Measurements from ENCODE around the gene PPP1R14C. TPM values are rescaled to one million over a fixed set of nuclear protein-coding genes. Genes with fewer than 3 reads are reported as not detected.

Gene PPP1R14C
- total RNA-seq, 1 donor from 2014 or later, result 18.3 TPM

DNA sequence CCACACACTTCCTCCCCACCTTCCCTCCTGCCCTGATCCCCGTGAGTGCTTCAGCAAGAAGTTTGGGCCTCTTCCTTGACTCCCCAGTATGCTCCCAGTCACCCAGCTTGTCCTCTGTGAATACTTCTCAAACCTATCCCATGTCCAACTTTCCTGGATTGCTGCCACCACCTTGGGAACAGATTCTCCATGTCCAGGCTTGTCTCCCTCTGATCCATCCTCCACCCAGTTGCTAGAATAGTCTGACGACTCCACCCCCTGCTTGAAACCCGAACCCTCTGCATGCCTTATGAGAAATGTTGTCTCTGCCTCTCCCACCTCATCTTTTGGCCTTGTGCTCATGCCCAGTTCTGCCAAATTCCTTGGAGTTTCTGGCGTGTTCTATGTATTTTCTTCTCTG lies 108.0 kb downstream of the PPP1R14C start:
- DNase-seq, result peak; percentile 26

DNA sequence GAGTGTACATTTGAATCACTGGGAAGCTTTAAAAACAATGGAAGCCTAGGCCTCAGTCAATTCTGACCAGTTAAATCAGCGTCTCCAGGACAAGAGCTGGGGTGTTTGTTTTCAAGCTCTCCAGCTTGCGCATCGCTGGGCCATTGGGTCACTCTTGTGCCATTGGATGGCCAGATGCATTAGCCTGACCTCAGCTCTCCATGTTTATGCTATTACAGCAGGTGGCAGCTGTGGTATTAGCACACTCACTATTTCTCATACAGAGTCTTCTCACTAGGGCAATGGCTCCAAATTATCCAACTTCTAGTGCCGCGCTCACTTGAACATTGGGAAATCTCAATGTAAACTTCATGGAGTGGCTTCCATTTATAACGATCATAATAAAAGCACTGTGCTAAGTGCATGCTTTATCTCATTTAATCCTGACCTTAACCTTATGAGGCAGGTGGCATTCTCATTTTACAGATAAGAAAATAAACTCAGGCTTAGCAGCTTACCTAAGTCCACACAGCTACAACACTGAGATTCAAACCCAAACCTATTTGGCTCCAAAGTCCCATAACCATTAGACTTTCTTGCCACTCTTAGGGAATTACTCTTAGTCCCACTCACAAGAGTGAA lies 108.8 kb downstream of the PPP1R14C start:
- DNase-seq, result no peak

DNA sequence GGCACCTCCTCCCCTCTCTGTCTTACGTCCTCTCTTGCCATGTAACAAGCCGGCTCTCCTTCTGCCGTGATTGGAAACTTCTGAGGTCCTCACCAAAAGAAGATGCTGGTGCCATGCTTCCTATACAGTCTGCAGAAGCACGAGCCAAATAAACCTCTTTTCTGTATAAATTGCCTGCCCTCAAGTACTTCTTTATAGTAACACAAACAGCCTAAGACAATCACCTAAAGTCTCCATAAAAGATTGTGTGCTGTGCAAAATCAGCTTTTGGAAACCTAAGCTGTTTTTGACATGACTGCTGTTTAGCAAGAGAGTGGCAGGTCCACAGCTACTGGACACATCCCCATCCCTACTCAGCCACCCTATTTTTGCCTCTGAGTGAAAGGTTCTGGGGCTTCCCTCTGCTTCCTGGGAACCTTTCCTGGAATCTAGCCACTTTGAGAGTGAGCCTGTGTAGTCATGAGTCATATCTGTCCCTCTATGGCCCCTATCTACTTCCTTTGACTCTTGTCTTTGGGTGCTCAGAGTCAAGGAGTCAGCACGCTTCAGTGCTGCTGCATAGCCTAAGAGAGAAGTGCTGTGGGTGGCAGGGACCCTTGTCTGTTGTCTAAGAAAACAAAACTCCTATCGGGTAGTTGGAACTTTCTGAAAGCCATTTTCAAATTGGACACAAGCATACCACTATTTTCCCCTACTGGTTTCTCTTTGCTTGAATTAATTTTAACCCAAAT lies 110.0 kb downstream of the PPP1R14C start:
- no peak for DNase-seq

DNA sequence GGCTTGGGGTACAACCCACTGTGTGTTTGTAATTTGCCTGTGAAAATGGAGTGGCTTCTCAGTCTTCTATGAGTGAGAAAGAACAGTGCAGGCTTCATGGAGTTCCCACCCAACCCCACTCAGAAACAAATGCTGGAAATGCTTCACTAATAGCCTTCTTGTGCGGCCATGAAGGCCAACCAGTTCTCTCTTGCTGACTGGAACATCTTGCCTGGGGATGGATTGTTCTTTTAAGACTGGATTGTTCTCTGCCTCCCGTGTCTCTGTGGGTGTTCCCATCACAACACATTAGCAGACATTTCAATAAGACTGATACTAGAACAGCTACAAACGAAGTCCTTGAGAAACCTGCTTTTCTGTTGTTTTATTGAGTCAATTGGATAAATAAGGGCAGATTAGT lies 110.6 kb downstream of the PPP1R14C start:
- no peak for DNase-seq

DNA sequence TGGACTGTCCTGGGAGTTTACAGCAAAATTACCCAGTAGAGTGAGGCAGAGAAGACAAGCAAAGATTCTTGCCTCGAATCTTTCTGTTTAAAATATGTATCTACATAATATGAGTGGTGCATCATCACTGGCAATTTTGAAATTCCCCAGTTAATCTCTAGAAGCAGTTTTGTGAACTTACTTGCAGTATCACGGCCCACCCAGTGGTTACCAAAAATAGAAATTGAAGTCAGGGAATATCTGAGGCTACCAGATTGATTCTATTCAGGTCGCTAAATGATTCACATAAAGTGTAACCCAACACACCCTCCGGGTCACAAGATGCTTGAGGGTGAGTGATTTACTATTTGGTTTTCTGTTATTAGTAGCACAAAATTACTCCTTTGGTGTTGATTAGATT lies 111.9 kb downstream of the PPP1R14C start:
- DNase-seq, result no peak

DNA sequence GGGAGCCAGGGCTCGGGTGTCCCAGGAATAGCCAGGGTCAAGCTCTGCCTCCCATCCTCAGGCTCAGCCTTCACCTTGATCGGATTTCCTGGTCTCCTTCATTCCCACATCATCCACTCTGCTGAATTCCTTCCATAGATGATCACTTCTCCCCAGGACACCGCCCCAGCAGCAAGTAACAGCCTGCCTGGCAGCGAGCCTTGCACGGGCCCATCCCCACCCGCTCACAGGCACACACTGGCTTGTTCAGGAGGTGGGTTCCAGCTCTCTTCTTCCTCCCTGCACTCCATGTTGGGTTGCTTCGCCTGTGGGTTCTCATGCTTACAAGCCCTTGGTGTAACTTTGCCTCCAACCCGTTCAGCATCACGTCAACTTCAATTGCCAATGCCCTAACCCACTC lies 113.0 kb downstream of the PPP1R14C start:
- DNase-seq, result no peak

DNA sequence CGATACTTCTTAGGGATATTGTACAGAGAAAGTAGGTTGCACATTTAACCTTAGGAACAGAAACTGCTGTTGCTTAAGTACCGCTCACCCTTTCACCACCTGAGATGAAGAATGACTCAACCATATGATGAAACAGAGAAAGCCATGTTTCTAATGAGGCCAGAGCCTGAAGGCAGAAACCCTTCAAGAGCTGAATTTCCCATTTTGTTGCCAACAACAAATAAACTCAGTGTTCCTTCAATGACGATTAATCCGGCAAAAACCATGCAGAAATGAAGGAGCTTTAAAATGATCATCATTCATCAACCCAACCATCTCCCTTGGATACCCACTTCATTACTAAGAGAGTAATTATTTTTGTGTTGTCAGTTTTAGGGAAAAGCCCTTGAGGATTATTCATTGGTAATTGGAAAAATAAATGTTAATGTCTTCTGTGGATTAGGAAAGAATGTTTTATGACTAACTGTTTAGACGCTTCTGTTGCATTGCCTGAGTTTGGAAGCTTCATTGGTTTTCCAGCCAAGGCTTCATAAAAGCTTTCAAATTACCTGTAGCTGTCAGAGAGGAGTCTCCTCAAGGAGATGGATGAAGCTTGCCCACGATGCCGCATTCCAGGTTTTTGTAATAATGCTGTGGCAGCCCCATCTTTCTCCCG lies 113.9 kb downstream of the PPP1R14C start:
- no peak for DNase-seq

DNA sequence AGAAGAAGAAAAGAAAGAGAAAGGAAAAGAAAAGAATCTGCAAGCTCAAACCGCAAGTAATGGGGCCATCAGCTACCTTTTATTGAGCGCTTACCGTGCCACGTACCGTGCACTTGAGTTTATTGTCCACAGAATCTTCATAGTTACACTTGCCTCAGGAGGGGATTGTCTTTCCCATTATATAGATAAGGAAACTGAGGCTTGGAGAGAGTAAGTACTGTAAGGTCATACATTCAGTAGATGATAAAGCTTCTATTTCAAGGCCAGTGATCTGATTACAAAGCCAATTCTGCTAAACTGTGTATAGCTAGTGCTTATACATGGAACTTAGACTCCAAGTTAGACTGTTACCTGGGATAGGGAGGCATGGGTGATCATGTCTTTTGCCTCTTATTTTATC lies 115.5 kb downstream of the PPP1R14C start:
- no peak for DNase-seq

DNA sequence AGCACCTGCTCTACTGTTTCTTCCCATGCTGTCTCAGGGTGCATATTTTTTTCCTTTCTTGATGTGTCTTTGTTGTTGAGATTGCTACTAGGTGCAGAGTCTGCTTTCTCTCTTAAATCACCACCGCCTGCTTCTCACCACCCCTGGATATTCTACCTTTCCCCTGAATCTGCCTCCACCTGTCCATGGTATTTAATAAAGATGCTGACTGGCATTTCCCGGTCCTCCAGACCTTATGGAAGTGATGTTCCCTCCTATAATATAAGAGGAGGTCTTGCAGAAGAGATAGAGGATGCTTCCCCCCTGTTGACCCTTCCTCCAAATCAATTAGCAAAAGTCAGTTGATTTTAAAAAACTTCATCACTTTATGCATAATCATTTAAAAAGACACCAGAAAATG lies 118.1 kb downstream of the PPP1R14C start:
- no peak for DNase-seq

DNA sequence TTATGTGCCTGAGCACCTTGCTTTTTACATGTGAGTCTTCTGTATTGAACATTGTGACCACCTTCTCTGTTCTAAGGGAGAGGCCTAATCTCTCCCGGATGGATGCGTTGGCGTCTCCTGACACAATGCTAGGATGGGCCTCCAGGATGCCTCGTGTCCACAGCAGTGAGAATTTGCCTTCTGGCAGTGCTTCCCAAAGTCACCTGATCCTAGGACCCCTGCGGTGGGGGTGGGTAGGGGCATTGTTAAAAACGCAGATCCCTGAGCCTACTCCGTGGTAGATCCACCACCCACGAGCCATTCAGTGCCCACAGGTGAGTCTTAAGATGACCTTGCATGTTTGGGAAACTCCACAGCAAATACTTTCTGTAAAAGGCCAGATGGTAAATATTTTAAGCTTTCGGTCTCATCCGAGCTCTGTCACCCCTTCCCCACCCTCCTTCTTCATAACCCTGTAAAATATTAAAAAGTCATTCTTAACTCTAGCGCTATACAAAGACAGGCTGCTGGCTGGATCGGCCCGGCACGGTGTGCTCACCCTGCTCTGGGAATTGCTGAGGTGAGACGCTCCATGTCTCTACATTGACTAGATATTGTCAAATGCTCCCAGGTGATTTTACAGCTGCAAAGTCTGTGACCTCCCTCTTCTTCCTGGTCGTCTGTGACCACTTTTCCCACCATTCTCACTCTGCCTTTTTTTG lies 119.3 kb downstream of the PPP1R14C start:
- DNase-seq, result no peak

DNA sequence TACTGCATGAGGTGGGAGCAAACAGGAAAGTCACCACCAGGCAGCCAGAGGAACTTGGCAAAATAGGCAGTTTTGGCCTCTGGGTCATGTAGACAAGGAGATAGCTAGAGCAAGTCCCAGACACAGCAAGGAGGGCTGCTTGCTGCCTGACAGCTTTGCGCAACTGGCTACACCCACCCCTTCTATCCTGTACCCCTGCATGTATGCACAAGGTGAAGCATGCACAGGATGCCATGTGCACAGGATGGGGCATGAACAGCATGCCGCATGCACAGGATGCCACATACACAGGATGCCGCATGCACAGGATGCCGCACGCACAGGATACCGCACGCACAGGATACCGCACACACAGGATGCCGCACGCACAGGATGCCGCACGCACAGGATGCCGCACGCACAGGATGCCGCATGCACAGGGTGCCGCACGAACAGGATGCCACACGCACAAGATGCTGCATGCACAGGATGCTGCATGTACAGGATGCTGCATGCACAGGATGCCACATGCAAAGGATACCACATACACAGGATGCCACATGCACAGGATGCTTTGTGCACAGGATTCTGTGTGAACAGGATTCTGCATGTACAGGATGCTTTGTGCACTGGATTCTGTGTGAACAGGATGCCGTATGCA lies 121.0 kb downstream of the PPP1R14C start:
- DNase-seq, result no peak

DNA sequence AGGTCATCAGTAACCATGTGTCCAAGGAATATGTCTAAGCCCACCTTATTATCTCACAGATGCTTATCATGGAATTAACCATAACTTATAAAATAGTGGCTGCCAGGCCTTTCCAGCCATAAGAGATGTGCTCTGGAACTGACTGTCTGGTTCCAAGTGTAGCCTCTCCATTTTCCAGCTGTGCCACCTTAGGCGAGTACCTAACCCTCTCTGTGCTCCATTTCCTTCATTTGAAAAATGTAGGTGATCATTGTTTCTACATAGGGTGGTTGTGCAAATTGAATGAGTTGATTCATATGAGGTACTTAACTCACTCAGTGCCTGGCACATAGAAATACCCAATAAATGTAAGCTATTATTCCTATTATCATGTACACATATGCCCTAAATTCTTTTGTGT lies 123.5 kb downstream of the PPP1R14C start:
- no peak for DNase-seq

DNA sequence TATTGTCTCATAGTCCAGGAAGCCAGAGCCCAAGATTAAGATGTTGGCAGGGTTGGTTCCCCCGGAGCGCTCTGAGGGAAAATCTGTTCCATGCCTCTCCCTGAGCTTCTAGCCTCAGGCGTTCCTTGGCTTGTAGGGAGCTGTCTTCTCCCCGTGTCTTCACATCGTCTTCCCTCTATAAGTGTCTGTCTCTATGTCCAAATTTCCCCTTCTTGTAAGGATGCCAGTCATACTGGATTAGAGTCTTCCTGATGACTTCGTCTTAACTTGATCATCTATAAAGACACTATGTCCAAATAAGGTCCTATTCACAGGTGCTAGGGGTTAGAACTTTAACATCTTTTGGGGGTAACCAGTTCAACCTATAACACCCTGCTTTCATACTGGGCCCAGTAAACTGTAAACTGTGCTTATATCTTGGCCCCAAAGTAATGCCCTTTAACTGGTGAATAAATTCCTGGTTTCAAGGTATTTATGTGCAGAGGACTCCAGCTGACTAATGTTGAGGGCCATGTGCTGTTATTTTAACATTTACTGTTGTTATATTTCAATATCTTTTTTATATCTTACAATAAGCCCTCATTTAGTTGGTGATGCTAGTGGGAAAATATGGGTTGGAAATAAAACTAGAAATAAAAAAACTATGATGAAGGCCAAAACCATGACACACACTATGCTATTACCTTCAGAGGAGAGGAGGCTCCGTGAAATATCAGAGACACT lies 124.3 kb downstream of the PPP1R14C start:
- no peak for DNase-seq

DNA sequence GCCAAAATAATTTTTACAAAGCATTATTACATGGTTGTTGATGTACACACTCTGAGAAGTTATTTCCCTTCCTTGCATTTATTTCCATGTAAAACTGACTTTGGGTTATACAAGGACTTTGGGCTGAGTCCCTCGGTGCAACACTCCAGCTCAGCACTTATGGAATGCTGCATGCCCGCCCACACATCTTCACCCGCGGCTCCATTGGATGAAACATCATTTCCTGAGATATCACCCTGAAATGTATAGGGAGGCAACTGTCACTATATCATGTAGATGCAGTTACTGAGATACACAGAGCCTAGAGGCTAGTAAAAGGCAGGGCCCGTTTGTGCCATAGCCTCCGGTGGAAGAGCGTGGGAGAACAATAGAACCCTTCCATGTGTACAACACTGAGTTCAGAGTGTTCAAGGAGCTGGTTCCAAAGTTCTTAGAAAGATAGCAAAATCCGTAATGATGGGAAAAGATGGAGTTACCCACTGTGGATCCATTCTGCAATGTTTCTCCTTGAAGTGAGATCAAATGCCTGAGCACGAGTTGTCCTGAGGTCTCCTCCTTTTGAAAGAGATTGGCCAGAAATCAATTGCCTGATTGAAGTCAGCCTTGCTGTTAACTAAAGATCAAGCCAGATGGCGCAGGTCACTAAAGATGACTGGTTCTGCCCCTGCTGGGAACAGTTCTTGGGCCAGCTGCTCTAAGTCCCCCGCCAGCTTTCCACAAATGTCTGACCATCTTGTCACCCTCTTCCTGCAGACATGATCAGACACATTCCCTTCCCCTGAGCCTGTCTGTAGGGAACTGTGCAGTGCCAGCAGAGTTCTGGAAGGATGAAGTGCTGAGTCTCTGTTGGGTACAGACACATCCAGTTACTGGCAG lies 125.1 kb downstream of the PPP1R14C start:
- no peak for DNase-seq

DNA sequence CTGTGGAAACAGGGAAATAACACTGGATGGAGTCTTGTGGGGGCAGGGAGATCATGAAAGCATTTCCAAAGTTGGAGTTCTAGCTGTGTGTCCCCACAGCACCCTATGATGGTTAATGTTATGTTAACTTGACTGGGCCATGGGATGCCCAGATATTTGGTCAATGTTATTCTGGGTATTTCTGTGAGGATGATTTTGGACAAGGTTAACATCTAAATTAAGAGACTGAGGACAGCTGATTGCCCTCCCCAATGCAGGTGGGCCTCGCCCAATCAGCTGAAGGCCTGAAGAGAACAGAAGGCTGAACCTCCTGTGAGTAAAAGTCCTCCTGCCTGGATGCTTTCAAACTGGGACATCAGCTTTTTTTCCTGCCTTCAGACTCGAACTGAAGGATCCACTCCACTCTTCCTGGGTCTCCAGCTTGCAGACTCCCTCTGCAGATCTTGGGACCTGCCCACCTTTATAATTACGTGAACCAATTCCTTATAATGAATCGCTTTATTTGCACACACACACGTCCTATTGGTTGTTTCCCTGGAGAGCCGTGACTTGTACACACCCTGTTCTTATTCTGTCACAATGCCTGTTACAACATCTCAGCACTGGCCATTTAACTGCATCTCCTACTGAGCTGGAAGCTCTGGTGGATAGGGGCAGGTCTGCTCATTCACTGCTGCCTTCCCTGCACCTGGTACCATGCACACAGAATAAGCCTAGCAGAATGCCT lies 126.4 kb downstream of the PPP1R14C start:
- no peak for DNase-seq

DNA sequence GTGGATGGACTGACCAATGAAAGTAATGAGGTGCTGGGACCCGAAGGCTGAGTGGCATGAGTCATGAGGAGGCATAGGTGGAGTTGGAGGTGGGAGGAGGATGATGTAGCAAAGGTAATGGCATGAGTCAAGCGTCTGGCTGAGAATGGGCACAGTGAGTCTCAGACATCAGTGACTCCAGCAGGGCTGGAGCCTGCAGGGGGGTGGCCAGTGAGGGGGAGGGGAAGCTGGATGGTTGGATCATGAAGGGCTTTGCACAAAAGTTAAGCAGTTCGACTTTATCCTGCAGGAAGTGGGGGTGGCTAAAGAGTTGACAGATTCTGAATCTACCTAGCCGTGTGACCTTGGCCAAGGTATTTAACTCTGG lies 127.0 kb downstream of the PPP1R14C start:
- no peak for DNase-seq

DNA sequence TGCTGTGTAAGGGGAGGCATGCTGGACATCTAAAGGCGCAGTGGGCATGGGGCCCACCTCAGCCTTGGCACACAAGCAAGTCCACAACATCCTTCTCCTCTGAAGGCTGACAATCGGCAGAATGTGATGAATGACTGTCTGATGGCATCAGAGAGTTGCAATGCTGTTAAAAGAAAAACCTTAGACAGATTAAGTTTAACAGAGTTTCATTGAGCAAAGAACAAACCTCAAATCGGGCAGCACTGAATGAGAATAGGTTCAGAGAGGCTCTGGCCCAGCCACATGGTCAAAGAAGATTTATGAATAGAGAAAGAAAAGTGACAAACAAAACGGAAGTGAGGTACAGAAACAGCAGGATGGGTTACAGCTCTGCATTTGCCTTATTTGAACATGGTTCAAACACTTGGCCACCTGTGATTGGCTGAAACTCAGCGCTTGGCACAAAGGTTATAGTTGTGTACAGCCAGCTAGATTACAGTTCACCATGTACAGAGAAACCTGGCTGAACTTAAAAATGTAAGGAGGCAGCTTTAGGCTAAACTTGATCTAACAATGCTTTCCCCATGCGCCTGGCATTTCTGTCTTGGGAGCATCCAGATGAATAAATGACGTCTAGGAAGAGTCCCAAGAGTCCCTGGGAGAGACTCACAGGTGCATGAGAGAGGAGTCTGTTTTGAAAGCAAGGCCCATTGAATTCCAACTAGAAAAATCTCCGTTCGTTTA lies 127.6 kb downstream of the PPP1R14C start:
- no peak for DNase-seq

DNA sequence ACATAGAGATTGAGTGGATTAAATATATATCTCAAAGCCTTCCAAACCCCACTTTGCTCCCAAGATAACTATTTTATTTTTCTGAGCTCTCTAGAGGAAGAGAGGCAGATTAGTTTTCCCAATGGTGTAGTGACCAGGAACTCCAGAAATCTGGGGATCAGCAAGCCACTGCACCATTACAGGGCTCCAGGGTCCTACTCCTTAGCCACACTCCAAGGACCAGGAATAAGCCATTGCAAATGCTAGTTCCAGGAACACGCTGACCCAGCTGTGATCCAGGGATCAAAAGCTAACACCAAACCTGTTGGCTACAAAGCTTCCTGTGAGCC lies 128.3 kb downstream of the PPP1R14C start:
- DNase-seq, result no peak

DNA sequence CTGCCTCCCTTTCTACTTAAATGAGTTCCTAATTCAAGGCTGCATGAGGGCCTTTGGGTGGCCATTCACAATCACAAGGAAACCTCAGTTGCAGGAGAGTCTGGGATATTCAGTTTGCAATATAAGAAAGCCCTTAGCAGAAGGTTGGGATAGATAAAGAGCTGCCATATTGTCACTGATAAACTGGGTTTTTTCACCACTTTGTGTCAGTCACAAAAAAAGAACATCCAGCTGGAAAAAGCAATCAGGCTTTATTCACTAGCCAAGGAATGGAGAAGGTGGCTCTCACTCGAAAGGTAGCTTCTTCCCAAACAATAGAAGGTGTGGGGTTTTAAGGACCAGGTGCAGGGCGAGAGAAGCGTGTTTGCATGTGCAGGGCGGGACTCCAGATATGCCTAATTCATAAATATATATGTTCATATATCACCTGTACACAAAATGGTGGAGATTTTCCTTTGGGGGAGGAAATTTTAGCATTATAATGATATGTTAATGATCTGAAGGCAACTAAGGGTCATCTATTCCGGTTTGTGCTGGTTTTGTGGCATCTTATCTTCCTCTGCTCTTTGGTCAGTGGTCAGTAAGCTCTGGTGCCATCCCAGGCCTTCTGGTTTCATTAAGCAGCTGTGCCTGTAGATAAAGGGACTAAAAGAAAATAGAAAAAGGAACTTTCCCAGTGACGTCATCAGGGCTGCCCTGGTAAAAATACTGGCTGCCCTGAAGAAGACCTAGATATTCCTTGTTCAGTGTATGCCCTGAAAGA lies 128.8 kb downstream of the PPP1R14C start:
- no peak for DNase-seq

Measured in skin of body (tissue), 2 donors.